Neural cell (in vitro differentiated cells): ENCODE results near the gene DMRT1.

Source experiments
- EP300 ChIP-seq: fragments of 450-650 bp; conservative IDR thresholded peaks from 2 replicates; pipeline ENCODE4 v1.6.1; 2014; ENCODE audit warnings: antibody characterized with exemption, mild to moderate bottlenecking, moderate library complexity; ENCODE audit not compliant: poor library complexity, severe bottlenecking
- TAF1 ChIP-seq: IDR thresholded peaks from 2 replicates; pipeline ENCODE4 v1.6.1; 2012; ENCODE audit warnings: low read depth
- TF ChIP-seq, protein P1 (sequence below): fragments of 450-650 bp; IDR thresholded peaks from 2 replicates; pipeline ENCODE4 v1.5.1; 2014; ENCODE audit warnings: antibody characterized with exemption, mild to moderate bottlenecking, moderate library complexity; ENCODE audit not compliant: poor library complexity, severe bottlenecking

DNA sequence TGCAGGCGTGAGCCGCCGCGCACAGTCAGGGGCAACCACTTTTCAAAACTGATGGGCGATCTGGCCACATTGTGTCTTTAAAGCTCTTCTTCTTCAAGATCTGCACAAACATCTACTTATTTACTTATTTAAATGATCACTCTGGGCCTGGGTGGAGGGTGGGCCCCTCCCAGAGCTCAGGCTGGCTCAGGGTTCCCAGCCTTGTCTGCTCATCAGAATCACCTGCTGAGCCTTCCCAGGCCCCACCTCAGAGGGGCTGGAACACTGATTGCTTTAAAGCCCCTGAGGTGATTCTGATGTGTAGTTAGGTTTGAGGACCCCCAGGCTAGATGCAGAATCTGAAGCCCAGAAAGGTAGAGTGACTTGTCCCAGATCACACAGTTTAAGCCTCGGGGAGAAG, 45.6 kb upstream of the DMRT1 start:
- no peak for TF ChIP-seq EP300
- TF ChIP-seq, protein P1, sequence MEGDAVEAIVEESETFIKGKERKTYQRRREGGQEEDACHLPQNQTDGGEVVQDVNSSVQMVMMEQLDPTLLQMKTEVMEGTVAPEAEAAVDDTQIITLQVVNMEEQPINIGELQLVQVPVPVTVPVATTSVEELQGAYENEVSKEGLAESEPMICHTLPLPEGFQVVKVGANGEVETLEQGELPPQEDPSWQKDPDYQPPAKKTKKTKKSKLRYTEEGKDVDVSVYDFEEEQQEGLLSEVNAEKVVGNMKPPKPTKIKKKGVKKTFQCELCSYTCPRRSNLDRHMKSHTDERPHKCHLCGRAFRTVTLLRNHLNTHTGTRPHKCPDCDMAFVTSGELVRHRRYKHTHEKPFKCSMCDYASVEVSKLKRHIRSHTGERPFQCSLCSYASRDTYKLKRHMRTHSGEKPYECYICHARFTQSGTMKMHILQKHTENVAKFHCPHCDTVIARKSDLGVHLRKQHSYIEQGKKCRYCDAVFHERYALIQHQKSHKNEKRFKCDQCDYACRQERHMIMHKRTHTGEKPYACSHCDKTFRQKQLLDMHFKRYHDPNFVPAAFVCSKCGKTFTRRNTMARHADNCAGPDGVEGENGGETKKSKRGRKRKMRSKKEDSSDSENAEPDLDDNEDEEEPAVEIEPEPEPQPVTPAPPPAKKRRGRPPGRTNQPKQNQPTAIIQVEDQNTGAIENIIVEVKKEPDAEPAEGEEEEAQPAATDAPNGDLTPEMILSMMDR = no peak
- no peak for TF ChIP-seq TAF1
